ENCODE measurements around the gene FSTL1.

GRCh38 chr3:120404876-120405275, 45.9 kb downstream of the FSTL1 start:
- TF ChIP-seq CTCF (IDR thresholded peaks at IDR 0.05) (no peak), SMC3 (IDR thresholded peaks at IDR 0.05) (no peak), CHD4 (IDR thresholded peaks at IDR 0.05; ENCODE audit: borderline replicate concordance) (no peak), REST (IDR thresholded peaks at IDR 0.05) (no peak), RNF2 (IDR thresholded peaks at IDR 0.05; ENCODE audit: borderline replicate concordance, low read depth) (no peak), POLR2A (IDR thresholded peaks at IDR 0.05; ENCODE audit: low read length) (no peak), RCOR1 (IDR thresholded peaks at IDR 0.05; ENCODE audit: low read depth, low read length) (no peak), FOSL2 (IDR thresholded peaks at IDR 0.05) (no peak), FOSL2 (CRISPR knock-in tag; IDR thresholded peaks at IDR 0.05) (no peak), CBX8 (IDR thresholded peaks at IDR 0.05) (no peak), TFCP2L1 (CRISPR knock-in tag; IDR thresholded peaks at IDR 0.05) (no peak)
- TF ChIP-seq, protein P1, sequence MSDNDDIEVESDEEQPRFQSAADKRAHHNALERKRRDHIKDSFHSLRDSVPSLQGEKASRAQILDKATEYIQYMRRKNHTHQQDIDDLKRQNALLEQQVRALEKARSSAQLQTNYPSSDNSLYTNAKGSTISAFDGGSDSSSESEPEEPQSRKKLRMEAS (IDR thresholded peaks at IDR 0.05): no peak
